Fibroblast of mammary gland (primary cell): ENCODE data around the gene PM20D1.

Source experiments
- DNase-seq: peaks from one replicate; pipeline ENCODE4 v3.0.0-alpha.2; 2010; ENCODE audit warnings: low read depth
- H3K4me3 ChIP-seq: 2 replicates; pipeline ENCODE4 v1.5.1; 2011; ENCODE audit warnings: low read depth, mild to moderate bottlenecking, low read length, moderate library complexity; ENCODE audit not compliant: control insufficient read depth
- CTCF ChIP-seq: conservative IDR thresholded peaks from 2 replicates; pipeline ENCODE4 v1.5.1; 2011; ENCODE audit warnings: low read depth, low read length, inconsistent platforms; ENCODE audit not compliant: control insufficient read depth, insufficient read depth

The PM20D1 gene

GRCh38 chr1:205802060-205802459 lies 47.9 kb downstream of the PM20D1 start:
- no peak for DNase-seq
- H3K4me3 ChIP-seq: no peak overlapping the region
- TF ChIP-seq CTCF: no peak

GRCh38 chr1:205800981-205801703 lies 48.8 kb downstream of the PM20D1 start:
- TF ChIP-seq CTCF: no peak
- H3K4me3 ChIP-seq: no peak overlapping the region
- DNase-seq: no peak

GRCh38 chr1:205800427-205800826 lies 49.5 kb downstream of the PM20D1 start:
- no peak for DNase-seq
- no peak overlapping the region for H3K4me3 ChIP-seq
- TF ChIP-seq CTCF: no peak

DNA sequence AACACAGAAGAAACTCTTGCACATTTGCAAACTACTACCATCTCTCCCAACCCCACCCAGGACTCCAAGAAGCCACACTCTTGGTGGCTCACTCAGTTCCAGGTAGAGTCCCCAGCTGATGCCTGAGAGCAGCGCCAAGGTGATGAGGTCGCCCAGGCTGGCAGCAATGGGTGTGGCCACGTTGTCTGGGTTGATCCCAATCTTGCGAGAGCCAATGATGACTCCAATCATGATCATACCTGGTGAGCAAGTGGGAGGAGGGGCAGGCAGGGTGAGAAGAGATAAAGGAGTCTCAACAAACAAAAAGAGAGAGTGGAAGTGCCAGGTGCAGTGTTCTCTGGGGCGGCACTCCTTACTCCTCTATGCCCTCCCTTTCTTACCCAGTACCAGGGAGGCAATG lies 51.4 kb downstream of the PM20D1 start:
- H3K4me3 ChIP-seq: no peak overlapping the region
- TF ChIP-seq CTCF: no peak
- DNase-seq: no peak

DNA sequence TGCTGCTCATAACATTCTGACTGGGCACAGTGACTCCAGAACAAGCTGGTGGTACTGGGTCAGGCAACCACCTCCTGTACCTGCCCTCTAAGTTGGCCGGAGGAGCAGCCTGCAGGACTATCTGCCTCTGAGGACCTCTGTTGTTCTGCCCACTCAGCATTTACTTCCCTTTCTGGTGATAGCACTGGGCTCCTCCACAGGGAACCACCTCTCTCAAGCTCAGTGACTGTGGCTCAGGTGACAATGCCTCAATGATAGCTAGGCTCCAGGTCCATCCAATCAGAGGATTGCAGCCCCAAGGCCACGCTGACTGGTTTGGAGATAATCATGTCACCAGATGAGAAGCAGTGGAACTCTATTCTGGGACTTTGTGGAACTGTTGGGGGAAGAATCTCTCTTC lies 52.8 kb downstream of the PM20D1 start:
- no peak overlapping the region for H3K4me3 ChIP-seq
- no peak for TF ChIP-seq CTCF
- no peak for DNase-seq

DNA sequence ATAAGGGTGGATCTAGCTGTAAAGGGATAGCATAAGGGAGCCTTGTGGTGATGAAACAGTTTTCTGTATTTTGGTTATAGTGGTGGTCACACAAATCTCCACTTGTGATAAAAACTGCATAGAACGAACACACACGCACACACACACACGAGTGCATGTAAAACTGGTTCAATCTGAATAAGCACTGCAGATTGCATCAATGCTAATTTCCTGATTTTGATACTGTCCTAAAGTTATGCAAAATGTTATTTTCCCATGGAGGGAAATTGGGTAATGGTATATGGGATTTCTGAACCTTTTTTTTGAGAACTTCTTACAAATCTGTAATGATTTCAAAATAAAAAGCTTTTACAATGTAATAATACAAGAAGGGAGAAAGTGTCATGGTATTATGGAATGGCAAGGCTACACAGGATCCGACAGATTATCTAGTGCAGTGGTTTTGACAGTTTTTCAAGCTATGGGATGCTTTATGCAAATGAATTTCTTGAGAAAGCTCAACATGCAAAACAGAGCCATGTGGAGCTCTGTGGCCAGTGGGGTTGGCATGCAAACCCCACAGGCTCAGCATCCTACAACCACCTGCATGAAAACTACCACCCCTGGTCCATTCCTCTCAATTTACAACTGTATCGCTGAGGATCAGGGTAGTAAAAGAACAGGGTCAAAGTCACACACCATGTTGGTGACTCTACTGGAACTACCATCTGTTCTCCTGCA lies 55.8 kb downstream of the PM20D1 start:
- H3K4me3 ChIP-seq: no peak overlapping the region
- DNase-seq: no peak
- TF ChIP-seq CTCF: no peak
